Activated CD4-positive, CD25-positive, alpha-beta regulatory T cell treated with anti-CD3 and anti-CD28 coated beads, Interleukin-2, amount 50 U/mL, for 24 hours (primary cell): ENCODE measurements around the gene IGSF5.

Experiments
- ATAC-seq, 2 donors: fragments of 150-1000 bp; cut with Tn5 transposase; one replicate each; pipeline ENCODE4 v1.10.0; 2021; ENCODE audit warnings: mild to moderate bottlenecking in 1 of 2, moderate library complexity in 1 of 2

Gene IGSF5

GRCh38 chr21:39834543-39834942 lies 89.6 kb downstream of the IGSF5 start:
- ATAC-seq = no peak

GRCh38 chr21:39837861-39838359 lies 92.9 kb downstream of the IGSF5 start:
- ATAC-seq = no peak

- ATAC-seq = no peak
These were observed 95.6 kb downstream of the IGSF5 start for GRCh38 chr21:39840373-39841097.

GRCh38 chr21:39842741-39843459 lies 97.9 kb downstream of the IGSF5 start:
- ATAC-seq = no peak

GRCh38 chr21:39843483-39843882 lies 98.5 kb downstream of the IGSF5 start:
- no peak for ATAC-seq

GRCh38 chr21:39843916-39844315 lies 98.9 kb downstream of the IGSF5 start:
- ATAC-seq = no peak

GRCh38 chr21:39845571-39846130 lies 100.7 kb downstream of the IGSF5 start:
- ATAC-seq = no peak

- no peak for ATAC-seq
These were observed 102.9 kb downstream of the IGSF5 start for GRCh38 chr21:39847877-39848276.

GRCh38 chr21:39849014-39849655 lies 104.2 kb downstream of the IGSF5 start:
- no peak for ATAC-seq

GRCh38 chr21:39850333-39850732 lies 105.3 kb downstream of the IGSF5 start:
- ATAC-seq = no peak

GRCh38 chr21:39851002-39851618 lies 106.1 kb downstream of the IGSF5 start:
- no peak for ATAC-seq
